IMR-90 (cell line): ENCODE measurements around the gene MAGEB17. TPM values are rescaled to one million over a fixed set of nuclear protein-coding genes. Genes with fewer than 3 reads are reported as not detected.

ENCODE experiments used
- ATAC-seq: fragments of 200-7000 bp; cut with Tn5 transposase; 2 replicates; pipeline ENCODE4 v1.9.1; 2020; ENCODE audit warnings: low read depth, mild to moderate bottlenecking, moderate library complexity
- BruUV-seq: library from RNA; stranded (reverse); fragments of 400-500 nt; replicated peaks from 2 replicates; lab custom pipeline; 2021; lab: Mats Ljungman, UMichigan
- CTCF ChIA-PET: fragments of 300-600 bp; formaldehyde crosslinking; extraction: SDS; loops from one replicate; lab custom pipeline; 2021; ENCODE audit warnings: antibody characterized with exemption; lab: Yijun Ruan, JAX
- POLR2A ChIA-PET: fragments of 300-600 bp; sonication (Branson Sonifier 250); formaldehyde crosslinking; loops from one replicate; lab custom pipeline; 2022; ENCODE audit warnings: antibody characterized with exemption; ENCODE audit not compliant: unreplicated experiment; lab: Charles Lee
- DNase-seq: peaks from one replicate; pipeline ENCODE4 v3.0.0; 2013
- H2AFZ ChIP-seq: replicated peaks from 2 replicates; pipeline ENCODE3; 2013; ENCODE audit warnings: low read length, mild to moderate bottlenecking; ENCODE audit not compliant: poor library complexity
- H2AK5ac ChIP-seq: 2 replicates; pipeline ENCODE4 v1.6.1; 2013; ENCODE audit warnings: low read depth, low read length, inconsistent platforms
- H2AK9ac ChIP-seq: replicated peaks from 2 replicates; pipeline ENCODE3; 2013; ENCODE audit warnings: mild to moderate bottlenecking, low read depth, low read length, moderate library complexity; ENCODE audit not compliant: poor library complexity
- H2BK120ac ChIP-seq: 2 replicates; pipeline ENCODE4 v1.6.1; 2013; ENCODE audit warnings: low read depth, low read length, inconsistent platforms
- H2BK15ac ChIP-seq: 3 replicates; pipeline ENCODE4 v1.6.1; 2013; ENCODE audit warnings: low read depth, low read length, inconsistent platforms
- H2BK20ac ChIP-seq: 2 replicates; pipeline ENCODE4 v1.6.1; 2013; ENCODE audit warnings: low read depth, mild to moderate bottlenecking, inconsistent platforms, low read length, moderate library complexity
- H2BK5ac ChIP-seq: 2 replicates; pipeline ENCODE4 v1.6.1; 2013; ENCODE audit warnings: mild to moderate bottlenecking, low read depth, low read length, inconsistent platforms; ENCODE audit not compliant: poor library complexity, severe bottlenecking
- H3K14ac ChIP-seq: replicated peaks from 2 replicates; pipeline ENCODE4 v1.6.1; 2013; ENCODE audit warnings: low read depth, low read length, inconsistent platforms
- H3K18ac ChIP-seq: 2 replicates; pipeline ENCODE4 v1.6.1; 2013; ENCODE audit warnings: low read depth, low read length, control low read depth
- H3K23ac ChIP-seq: 2 replicates; pipeline ENCODE4 v1.6.1; 2013; ENCODE audit warnings: low read depth, low read length, inconsistent platforms
- H3K27ac ChIP-seq: 2 replicates; pipeline ENCODE4 v1.5.1; 2013; ENCODE audit warnings: mild to moderate bottlenecking, control low read depth, low read length; ENCODE audit not compliant: insufficient read depth
- H3K27me3 ChIP-seq: 2 replicates; pipeline ENCODE4 v1.6.1; 2013; ENCODE audit warnings: low read length; ENCODE audit not compliant: control insufficient read depth, insufficient read depth
- H3K36me3 ChIP-seq: 2 replicates; pipeline ENCODE4 v1.6.1; 2013; ENCODE audit warnings: low read length, mixed read lengths; ENCODE audit not compliant: control insufficient read depth, insufficient read depth
- H3K4ac ChIP-seq: 2 replicates; pipeline ENCODE4 v1.6.1; 2013; ENCODE audit warnings: low read depth, low read length, inconsistent platforms
- H3K4me1 ChIP-seq: 2 replicates; pipeline ENCODE4 v1.6.1; 2013; ENCODE audit warnings: low read length, mixed read lengths; ENCODE audit not compliant: control insufficient read depth, insufficient read depth
- H3K4me2 ChIP-seq: 2 replicates; pipeline ENCODE4 v1.6.1; 2013; ENCODE audit warnings: low read depth, mild to moderate bottlenecking, control low read depth, low read length, moderate library complexity
- H3K4me3 ChIP-seq: 2 replicates; pipeline ENCODE4 v1.5.1; 2013; ENCODE audit warnings: low read depth, mild to moderate bottlenecking, control low read depth, low read length, moderate library complexity; ENCODE audit not compliant: insufficient read depth
- H3K56ac ChIP-seq: 2 replicates; pipeline ENCODE4 v1.6.1; 2013; ENCODE audit warnings: low read length, inconsistent platforms; ENCODE audit not compliant: insufficient read depth; ENCODE audit errors: extremely low read depth
- H3K79me1 ChIP-seq, 2 experiments: 2 replicates each; pipeline ENCODE4 v1.6.1; 2013; ENCODE audit warnings: low read length in 2 of 2, inconsistent platforms in 1 of 2, low read depth in 1 of 2
- H3K9ac ChIP-seq: 2 replicates; pipeline ENCODE4 v1.6.1; 2013; ENCODE audit warnings: low read depth, low read length, control low read depth
- H3K9me1 ChIP-seq: 2 replicates; pipeline ENCODE4 v1.6.1; 2013; ENCODE audit warnings: low read length, inconsistent platforms; ENCODE audit not compliant: insufficient read depth
- H3K9me3 ChIP-seq: 2 replicates; pipeline ENCODE4 v1.6.1; 2013; ENCODE audit warnings: low read length; ENCODE audit not compliant: control insufficient read depth, insufficient read depth
- H4K20me1 ChIP-seq: 2 replicates; pipeline ENCODE4 v1.6.1; 2013; ENCODE audit warnings: low read length, inconsistent platforms; ENCODE audit not compliant: insufficient read depth
- H4K5ac ChIP-seq: 2 replicates; pipeline ENCODE4 v1.6.1; 2013; ENCODE audit warnings: mild to moderate bottlenecking, low read depth, low read length, control low read depth
- H4K8ac ChIP-seq, 2 experiments: 2 replicates each; pipeline ENCODE4 v1.6.1; 2013; ENCODE audit warnings: low read depth in 2 of 2, low read length in 2 of 2, control low read depth in 1 of 2, inconsistent platforms in 1 of 2
- H4K91ac ChIP-seq: 2 replicates; pipeline ENCODE4 v1.6.1; 2013; ENCODE audit warnings: low read depth, low read length, inconsistent platforms; ENCODE audit not compliant: insufficient read depth
- BHLHE40 ChIP-seq: fragments of 150-350 bp; IDR thresholded peaks from 2 replicates; pipeline ENCODE4 v1.6.1; 2016; ENCODE audit warnings: mild to moderate bottlenecking, low read depth, low read length
- CEBPB ChIP-seq: IDR thresholded peaks from 2 replicates; pipeline ENCODE4 v1.6.1; 2012; ENCODE audit warnings: low read depth, low read length, improper control_type of control experiment
- CHD1 ChIP-seq: IDR thresholded peaks from 2 replicates; pipeline ENCODE4 v1.6.1; 2012; ENCODE audit warnings: low read depth, low read length, improper control_type of control experiment
- CTCF ChIP-seq: conservative IDR thresholded peaks from 2 replicates; pipeline ENCODE4 v1.5.1; 2012; ENCODE audit warnings: mild to moderate bottlenecking, low read depth, low read length, improper control_type of control experiment
- FOS ChIP-seq: fragments of 150-350 bp; IDR thresholded peaks from 2 replicates; pipeline ENCODE4 v1.6.1; 2016; ENCODE audit warnings: low read depth, low read length
- MAFK ChIP-seq: IDR thresholded peaks from 2 replicates; pipeline ENCODE4 v1.6.1; 2012; ENCODE audit warnings: low read depth, low read length, improper control_type of control experiment
- MAZ ChIP-seq: IDR thresholded peaks from 2 replicates; pipeline ENCODE4 v1.6.1; 2012; ENCODE audit warnings: low read depth, mild to moderate bottlenecking, low read length, improper control_type of control experiment, moderate library complexity, borderline replicate concordance
- MXI1 ChIP-seq: IDR thresholded peaks from 2 replicates; pipeline ENCODE4 v1.6.1; 2012; ENCODE audit warnings: low read depth, mild to moderate bottlenecking, low read length, moderate library complexity, borderline replicate concordance
- NFE2L2 ChIP-seq: fragments of 150-350 bp; IDR thresholded peaks from 2 replicates; pipeline ENCODE4 v1.6.1; 2016; ENCODE audit warnings: low read depth, mild to moderate bottlenecking, low read length
- POLR2A ChIP-seq: IDR thresholded peaks from 2 replicates; pipeline ENCODE4 v1.6.1; 2012; ENCODE audit warnings: mild to moderate bottlenecking, low read depth, low read length
- RAD21 ChIP-seq: IDR thresholded peaks from 2 replicates; pipeline ENCODE4 v1.6.1; 2012; ENCODE audit warnings: low read length, improper control_type of control experiment
- RCOR1 ChIP-seq: IDR thresholded peaks from 2 replicates; pipeline ENCODE4 v1.6.1; 2012; ENCODE audit warnings: mild to moderate bottlenecking, low read length, improper control_type of control experiment; ENCODE audit not compliant: insufficient replicate concordance
- RFX5 ChIP-seq: IDR thresholded peaks from 2 replicates; pipeline ENCODE4 v1.8.0; 2012; ENCODE audit warnings: low read depth, mild to moderate bottlenecking, low read length, moderate library complexity
- SMC3 ChIP-seq: fragments of 150-350 bp; IDR thresholded peaks from 2 replicates; pipeline ENCODE4 v1.6.1; 2016; ENCODE audit warnings: low read depth, mild to moderate bottlenecking, antibody characterized with exemption, low read length, moderate library complexity
- WGBS, 2 experiments: methylation state at CpG; one replicate each; pipeline versions ENCODE4 v1.1.5 to v1.1.7; 2013; ENCODE audit warnings: missing lambda C conversion rate in 2 of 2; ENCODE audit not compliant: insufficient read length in 1 of 2; ENCODE audit errors: extremely low coverage in 2 of 2; 5-methylcytosine and 5-hydroxymethylcytosine counted together
- dilution Hi-C: fragments of 300-500 bp; cut with HindIII; formaldehyde crosslinking; loops from one replicate; pipeline ENCODE4 v1.14.3; 2018; ENCODE audit warnings: low sequenced_read_pairs; ENCODE audit not compliant: unreplicated experiment
- in situ Hi-C: fragments of 300-500 bp; cut with MboI; formaldehyde crosslinking; loops from 3 replicates; pipeline ENCODE4 v1.14.3; 2019; ENCODE audit warnings: low sequenced_read_pairs, inconsistent platforms, mixed read lengths
- intact Hi-C: fragments of 100-400 bp; cut with micrococcal nuclease; formaldehyde crosslinking; loops from 2 replicates; pipeline ENCODE4 v1.10.0; 2022
- polyA plus RNA-seq, 3 experiments: library from polyadenylated mRNA; depleted of rRNA; stranded (reverse); fragments of >200 nt; gene quantifications; 2 replicates each; pipeline ENCODE4 v1.2.3, GENCODE V29; 2012; ENCODE audit warnings: low replicate concordance in 1 of 3
- total RNA-seq: library from RNA; depleted of rRNA; stranded (reverse); fragments of >200 nt; gene quantifications from 2 replicates; pipeline ENCODE4 v1.2.3, GENCODE V29; 2012
- TF ChIP-seq, protein P1 (sequence below): fragments of 150-350 bp; IDR thresholded peaks from 2 replicates; pipeline ENCODE4 v1.6.1; 2017; ENCODE audit warnings: mild to moderate bottlenecking, antibody characterized with exemption, low read length, low read depth
- TF ChIP-seq, protein P2 (sequence below): fragments of 150-350 bp; IDR thresholded peaks from 2 replicates; pipeline ENCODE4 v1.6.1; 2016; ENCODE audit warnings: low read depth, mild to moderate bottlenecking, low read length, moderate library complexity, borderline replicate concordance

The MAGEB17 gene
- total and polyA plus RNA-seq, 2 of the 4 experiments (the other 2 are of a cell fraction): under 0.01 to 0.34 TPM

GRCh38 chrX:16148896-16149295, 18.4 kb upstream of the MAGEB17 start:
- Histone ChIP-seq H3K79me1 (0 out of 4 replicates have a peak, but pooled peaks cover 0 to 3% of the 10 kb centered on the region in 2 experiments), H3K4me1 (no peaks in the 10 kb centered on the region), H3K9ac (no peak overlapping the region), H3K4me2 (no peak overlapping the region), H3K56ac (no peak overlapping the region), H3K36me3 (no peaks in the 10 kb centered on the region), H2BK15ac (no peak overlapping the region), H4K5ac (no peak overlapping the region), H2AK9ac (no peak overlapping the region), H2BK20ac (no peak overlapping the region), H3K23ac (no peak overlapping the region), H3K4me3 (no peak overlapping the region), H4K91ac (no peak overlapping the region), H3K27ac (no peak overlapping the region), H3K9me1 (no peaks in the 10 kb centered on the region), H3K18ac (no peak overlapping the region), H3K4ac (no peak overlapping the region), H2AK5ac (no peak overlapping the region), H3K27me3 (no peaks in the 10 kb centered on the region; the same call in 1 of the 2 replicates), H3K14ac (no peak overlapping the region), H2BK5ac (no peak overlapping the region), H4K8ac (no peak overlapping the region), H4K20me1 (no peaks in the 10 kb centered on the region), H3K9me3 (no peaks in the 10 kb centered on the region), H2BK120ac (no peak overlapping the region), H2AFZ (no peak overlapping the region)
- CTCF ChIA-PET: no interaction called here
- WGBS, 2 experiments: 62% methylated on average over 2 of the region's 3 CpGs; no CpG with 5 or more reads in 1 of the 2 experiments
- POLR2A ChIA-PET: no interaction called here
- in situ Hi-C loops: no loop called here
- intact Hi-C loops: no loop called here
- no peak for DNase-seq
- ATAC-seq: no peak
- TF ChIP-seq POLR2A (no peak), MAFK (no peak), NFE2L2 (no peak), CHD1 (no peak), MXI1 (no peak), CEBPB (no peak), RAD21 (no peak), SMC3 (no peak), FOS (no peak), MAZ (no peak), CTCF (no peak), RFX5 (no peak), RCOR1 (no peak), BHLHE40 (no peak)
- TF ChIP-seq, protein P1, sequence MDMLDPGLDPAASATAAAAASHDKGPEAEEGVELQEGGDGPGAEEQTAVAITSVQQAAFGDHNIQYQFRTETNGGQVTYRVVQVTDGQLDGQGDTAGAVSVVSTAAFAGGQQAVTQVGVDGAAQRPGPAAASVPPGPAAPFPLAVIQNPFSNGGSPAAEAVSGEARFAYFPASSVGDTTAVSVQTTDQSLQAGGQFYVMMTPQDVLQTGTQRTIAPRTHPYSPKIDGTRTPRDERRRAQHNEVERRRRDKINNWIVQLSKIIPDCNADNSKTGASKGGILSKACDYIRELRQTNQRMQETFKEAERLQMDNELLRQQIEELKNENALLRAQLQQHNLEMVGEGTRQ: no peak
- TF ChIP-seq, protein P2, sequence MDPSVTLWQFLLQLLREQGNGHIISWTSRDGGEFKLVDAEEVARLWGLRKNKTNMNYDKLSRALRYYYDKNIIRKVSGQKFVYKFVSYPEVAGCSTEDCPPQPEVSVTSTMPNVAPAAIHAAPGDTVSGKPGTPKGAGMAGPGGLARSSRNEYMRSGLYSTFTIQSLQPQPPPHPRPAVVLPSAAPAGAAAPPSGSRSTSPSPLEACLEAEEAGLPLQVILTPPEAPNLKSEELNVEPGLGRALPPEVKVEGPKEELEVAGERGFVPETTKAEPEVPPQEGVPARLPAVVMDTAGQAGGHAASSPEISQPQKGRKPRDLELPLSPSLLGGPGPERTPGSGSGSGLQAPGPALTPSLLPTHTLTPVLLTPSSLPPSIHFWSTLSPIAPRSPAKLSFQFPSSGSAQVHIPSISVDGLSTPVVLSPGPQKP: no peak
- BruUV-seq: no TSS peak
- dilution Hi-C loops: no loop called here
